ENCODE data around the gene SLITRK5.

- TF ChIP-seq, protein P1, sequence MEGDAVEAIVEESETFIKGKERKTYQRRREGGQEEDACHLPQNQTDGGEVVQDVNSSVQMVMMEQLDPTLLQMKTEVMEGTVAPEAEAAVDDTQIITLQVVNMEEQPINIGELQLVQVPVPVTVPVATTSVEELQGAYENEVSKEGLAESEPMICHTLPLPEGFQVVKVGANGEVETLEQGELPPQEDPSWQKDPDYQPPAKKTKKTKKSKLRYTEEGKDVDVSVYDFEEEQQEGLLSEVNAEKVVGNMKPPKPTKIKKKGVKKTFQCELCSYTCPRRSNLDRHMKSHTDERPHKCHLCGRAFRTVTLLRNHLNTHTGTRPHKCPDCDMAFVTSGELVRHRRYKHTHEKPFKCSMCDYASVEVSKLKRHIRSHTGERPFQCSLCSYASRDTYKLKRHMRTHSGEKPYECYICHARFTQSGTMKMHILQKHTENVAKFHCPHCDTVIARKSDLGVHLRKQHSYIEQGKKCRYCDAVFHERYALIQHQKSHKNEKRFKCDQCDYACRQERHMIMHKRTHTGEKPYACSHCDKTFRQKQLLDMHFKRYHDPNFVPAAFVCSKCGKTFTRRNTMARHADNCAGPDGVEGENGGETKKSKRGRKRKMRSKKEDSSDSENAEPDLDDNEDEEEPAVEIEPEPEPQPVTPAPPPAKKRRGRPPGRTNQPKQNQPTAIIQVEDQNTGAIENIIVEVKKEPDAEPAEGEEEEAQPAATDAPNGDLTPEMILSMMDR (IDR thresholded peaks at IDR 0.05; ENCODE audit: extremely low read depth in 1 of 2, insufficient read depth in 1 of 2, low read depth in 1 of 2, low read length in 2 of 2): no peak
- TF ChIP-seq EZH2 (IDR thresholded peaks at IDR 0.05; ENCODE audit: borderline replicate concordance, low read depth, low read length, severe bottlenecking): no peak
Observed at GRCh38 chr13:87622971-87623370, 48.2 kb upstream of the SLITRK5 start.

Data from endothelial cell of umbilical vein (primary cell).